ENCODE measurements around the gene GLT1D1. TPM values are rescaled to one million over a fixed set of nuclear protein-coding genes. Genes with fewer than 3 reads are reported as not detected.

The GLT1D1 gene
- polyA plus RNA-seq, 1 of the 3 experiments (the other 2 are of a cell fraction), result 0.05 TPM

GRCh38 chr12:128949086-128949485, 95.8 kb downstream of the GLT1D1 start:
- ChIA-PET POLR2A (no interaction called here), CTCF (interaction anchor here (1.0 to 1.3 kb wide), 2 partner anchors 26 to 962 kb away, joined by 3 read pairs; no protein-coding TSS in a partner anchor)
- H4K20me1 ChIP-seq (ENCODE audit: insufficient read depth), result no peaks in the 10 kb centered on the region
- no peaks in the 10 kb centered on the region for H3K79me2 ChIP-seq (ENCODE audit: insufficient read depth)
- no peaks in the 10 kb centered on the region for H3K4me1 ChIP-seq (ENCODE audit: control insufficient read depth in 1 of 2, insufficient read depth in 2 of 2, low read depth in 1 of 2, low read length in 1 of 2)
- no peaks in the 10 kb centered on the region for H3K9me2 ChIP-seq
- H3K27ac ChIP-seq (ENCODE audit: low read depth in 2 of 2, low read length in 1 of 2), result no peak overlapping the region
- no peaks in the 10 kb centered on the region for H3K27me3 ChIP-seq (ENCODE audit: insufficient read depth)
- H3F3A ChIP-seq (replicated peaks; ENCODE audit: insufficient read depth), result no peaks in the 10 kb centered on the region
- no peaks in the 10 kb centered on the region for H3K36me3 ChIP-seq (replicated peaks in 1 of 2; ENCODE audit: control insufficient read depth in 1 of 2, insufficient read depth in 2 of 2, low read length in 1 of 2)
- H3K4me2 ChIP-seq, result no peak overlapping the region
- H3K4me3 ChIP-seq (ENCODE audit: low read depth in 2 of 2, low read length in 1 of 2), result no peak overlapping the region
- H2AFZ ChIP-seq (ENCODE audit: low read depth), result no peak overlapping the region
- H3K9ac ChIP-seq, result no peak overlapping the region
- no peaks in the 10 kb centered on the region for H3K9me3 ChIP-seq
- TF ChIP-seq POLR2AphosphoS5 (IDR thresholded peaks at IDR 0.05; ENCODE audit: low read depth, low read length) (no peak), MEF2A (IDR thresholded peaks at IDR 0.05; ENCODE audit: borderline replicate concordance, low read depth) (no peak), MXI1 (IDR thresholded peaks at IDR 0.05; ENCODE audit: low read depth, low read length) (no peak), USF1 (IDR thresholded peaks at IDR 0.05; ENCODE audit: borderline replicate concordance, low read depth) (no peak), TCF12 (IDR thresholded peaks at IDR 0.05) (no peak), RAD21 (IDR thresholded peaks at IDR 0.05; ENCODE audit: low read length) (no peak), SIN3A (IDR thresholded peaks at IDR 0.05; ENCODE audit: borderline replicate concordance, low read depth, low read length) (no peak), GABPA (IDR thresholded peaks at IDR 0.05; ENCODE audit: low read depth) (no peak), YY1 (IDR thresholded peaks at IDR 0.05; ENCODE audit: low read depth) (no peak), FOXJ3 (CRISPR knock-in tag; IDR thresholded peaks at IDR 0.05) (no peak), EZH2phosphoT487 (IDR thresholded peaks at IDR 0.05; ENCODE audit: borderline replicate concordance, low read depth) (no peak), ELF1 (IDR thresholded peaks at IDR 0.05) (no peak)
- TF ChIP-seq, protein P1, sequence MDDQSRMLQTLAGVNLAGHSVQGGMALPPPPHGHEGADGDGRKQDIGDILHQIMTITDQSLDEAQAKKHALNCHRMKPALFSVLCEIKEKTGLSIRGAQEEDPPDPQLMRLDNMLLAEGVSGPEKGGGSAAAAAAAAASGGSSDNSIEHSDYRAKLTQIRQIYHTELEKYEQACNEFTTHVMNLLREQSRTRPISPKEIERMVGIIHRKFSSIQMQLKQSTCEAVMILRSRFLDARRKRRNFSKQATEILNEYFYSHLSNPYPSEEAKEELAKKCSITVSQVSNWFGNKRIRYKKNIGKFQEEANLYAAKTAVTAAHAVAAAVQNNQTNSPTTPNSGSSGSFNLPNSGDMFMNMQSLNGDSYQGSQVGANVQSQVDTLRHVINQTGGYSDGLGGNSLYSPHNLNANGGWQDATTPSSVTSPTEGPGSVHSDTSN (IDR thresholded peaks at IDR 0.05), result no peak
- TF ChIP-seq, protein P2, sequence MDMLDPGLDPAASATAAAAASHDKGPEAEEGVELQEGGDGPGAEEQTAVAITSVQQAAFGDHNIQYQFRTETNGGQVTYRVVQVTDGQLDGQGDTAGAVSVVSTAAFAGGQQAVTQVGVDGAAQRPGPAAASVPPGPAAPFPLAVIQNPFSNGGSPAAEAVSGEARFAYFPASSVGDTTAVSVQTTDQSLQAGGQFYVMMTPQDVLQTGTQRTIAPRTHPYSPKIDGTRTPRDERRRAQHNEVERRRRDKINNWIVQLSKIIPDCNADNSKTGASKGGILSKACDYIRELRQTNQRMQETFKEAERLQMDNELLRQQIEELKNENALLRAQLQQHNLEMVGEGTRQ (IDR thresholded peaks at IDR 0.05; ENCODE audit: borderline replicate concordance, low read depth, low read length), result no peak
- no peak for DNase-seq
- 38% methylated on average over 5 of the region's 5 CpGs for WGBS (ENCODE audit: low lambda C conversion rate)

DNA sequence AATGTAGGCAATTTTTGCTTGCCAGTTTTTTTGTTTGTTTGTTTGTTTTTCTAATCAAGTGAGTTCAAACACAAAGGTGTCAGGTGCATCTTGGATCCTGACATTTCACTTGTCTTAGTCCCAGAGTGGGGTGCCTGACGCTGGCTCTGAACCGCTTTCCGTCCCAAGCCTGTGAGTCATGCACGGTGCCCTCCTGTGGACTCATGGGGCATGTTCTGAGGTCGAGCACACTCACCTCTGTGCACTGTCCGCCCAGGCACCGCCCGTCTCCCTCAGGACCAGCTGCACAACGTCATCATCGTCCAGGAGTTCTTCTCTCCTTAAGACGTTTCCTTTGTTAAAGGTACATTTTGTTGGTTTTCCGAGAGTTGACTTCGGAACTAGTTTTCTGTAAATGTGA, 98.2 kb downstream of the GLT1D1 start:
- ChIA-PET CTCF (no interaction called here), POLR2A (no interaction called here)
- no peak overlapping the region for H2AFZ ChIP-seq (ENCODE audit: low read depth)
- no peaks in the 10 kb centered on the region for H3K4me1 ChIP-seq (ENCODE audit: control insufficient read depth in 1 of 2, insufficient read depth in 2 of 2, low read depth in 1 of 2, low read length in 1 of 2)
- H3K9me2 ChIP-seq, result no peaks in the 10 kb centered on the region
- no peaks in the 10 kb centered on the region for H4K20me1 ChIP-seq (ENCODE audit: insufficient read depth)
- 50% methylated on average over 13 of the region's 13 CpGs for WGBS (ENCODE audit: low lambda C conversion rate)
- H3K9me3 ChIP-seq, result no peaks in the 10 kb centered on the region
- no peak overlapping the region for H3K27ac ChIP-seq (ENCODE audit: low read depth in 2 of 2, low read length in 1 of 2)
- no peak overlapping the region for H3K4me3 ChIP-seq (ENCODE audit: low read depth in 2 of 2, low read length in 1 of 2)
- no peak overlapping the region for H3K9ac ChIP-seq
- no peaks in the 10 kb centered on the region for H3K79me2 ChIP-seq (ENCODE audit: insufficient read depth)
- no peaks in the 10 kb centered on the region for H3K36me3 ChIP-seq (replicated peaks in 1 of 2; ENCODE audit: control insufficient read depth in 1 of 2, insufficient read depth in 2 of 2, low read length in 1 of 2)
- no peaks in the 10 kb centered on the region for H3K27me3 ChIP-seq (ENCODE audit: insufficient read depth)
- no peak for DNase-seq
- H3K4me2 ChIP-seq, result no peak overlapping the region
- H3F3A ChIP-seq (replicated peaks; ENCODE audit: insufficient read depth), result no peaks in the 10 kb centered on the region
- TF ChIP-seq TEAD4 (IDR thresholded peaks at IDR 0.05; ENCODE audit: borderline replicate concordance, insufficient read depth) (no peak), EZH2phosphoT487 (IDR thresholded peaks at IDR 0.05; ENCODE audit: borderline replicate concordance, low read depth) (no peak), TAF1 (IDR thresholded peaks at IDR 0.05; ENCODE audit: borderline replicate concordance, low read depth, low read length) (no peak), CTCF (IDR thresholded peaks at IDR 0.05) (no peak), IRF3 (IDR thresholded peaks at IDR 0.05; ENCODE audit: low read depth, low read length) (no peak), SMC3 (IDR thresholded peaks at IDR 0.05; ENCODE audit: low read depth, low read length) (no peak), USF1 (IDR thresholded peaks at IDR 0.05; ENCODE audit: borderline replicate concordance, low read depth) (no peak), MXI1 (IDR thresholded peaks at IDR 0.05; ENCODE audit: low read depth, low read length) (no peak), SIN3A (IDR thresholded peaks at IDR 0.05; ENCODE audit: borderline replicate concordance, low read depth, low read length) (no peak), MEF2A (IDR thresholded peaks at IDR 0.05; ENCODE audit: borderline replicate concordance, low read depth) (no peak), RAD21 (IDR thresholded peaks at IDR 0.05; ENCODE audit: low read length) (no peak), FOXJ3 (CRISPR knock-in tag; IDR thresholded peaks at IDR 0.05) (no peak)
- TF ChIP-seq, protein P1 (IDR thresholded peaks at IDR 0.05), result no peak
